ENCODE results near the gene GLOD4.
"Not testable (repeated sequence)": the region's sequence is repeated elsewhere in the genome, so short reads cannot be mapped to it uniquely, and the experiment has no call there.

The GLOD4 gene

DNA sequence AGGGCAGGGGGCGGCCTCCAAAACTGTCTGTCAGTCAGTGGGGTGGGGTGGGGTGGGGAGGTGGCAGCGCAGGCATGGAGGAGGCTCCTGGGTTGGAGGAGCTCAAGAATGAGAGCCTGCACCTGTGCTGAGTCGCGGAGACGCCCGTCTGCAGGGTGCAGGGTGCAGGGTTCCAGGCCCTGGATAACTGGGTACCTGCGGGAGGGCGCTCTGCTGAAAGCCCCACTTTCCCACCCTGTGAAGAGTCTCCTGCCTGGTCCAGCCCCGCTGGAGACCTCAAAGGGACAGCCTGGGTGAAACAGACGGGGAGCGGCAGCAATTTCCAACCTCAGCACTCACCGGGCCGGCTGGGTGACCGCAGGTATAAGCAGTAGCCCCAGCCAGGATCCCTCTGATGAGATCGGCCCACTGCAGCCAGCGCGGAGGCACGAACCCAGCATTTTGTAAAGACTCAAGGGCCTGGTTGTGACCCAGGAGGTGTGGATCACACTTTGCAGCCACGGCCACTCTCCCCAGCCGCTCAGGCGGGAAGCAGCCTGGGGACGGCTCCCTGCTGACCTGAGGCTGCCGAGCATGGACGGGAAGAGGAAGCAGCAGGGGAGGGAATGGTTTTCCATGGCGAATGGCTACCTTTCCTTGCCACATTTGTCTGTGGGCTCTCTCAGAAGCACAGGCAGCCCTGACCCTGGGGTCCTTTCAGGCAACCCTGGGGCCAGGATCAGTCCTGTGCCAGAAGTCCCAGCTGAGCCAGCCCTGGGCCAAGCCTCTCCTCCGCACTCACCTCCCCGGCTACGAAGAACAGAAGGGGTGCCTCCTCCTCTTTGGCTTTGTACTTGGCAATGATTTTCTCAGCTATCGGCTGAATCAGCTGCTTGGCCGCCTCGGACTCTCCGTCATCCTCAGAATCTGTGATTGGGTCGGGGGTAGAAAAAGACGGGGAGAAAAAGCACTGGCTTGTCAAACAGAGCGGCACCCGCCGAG lies 21.1 kb upstream of the GLOD4 start:
- DNase-seq (ENCODE audit: low read depth in 2 of 2) = no peak

DNA sequence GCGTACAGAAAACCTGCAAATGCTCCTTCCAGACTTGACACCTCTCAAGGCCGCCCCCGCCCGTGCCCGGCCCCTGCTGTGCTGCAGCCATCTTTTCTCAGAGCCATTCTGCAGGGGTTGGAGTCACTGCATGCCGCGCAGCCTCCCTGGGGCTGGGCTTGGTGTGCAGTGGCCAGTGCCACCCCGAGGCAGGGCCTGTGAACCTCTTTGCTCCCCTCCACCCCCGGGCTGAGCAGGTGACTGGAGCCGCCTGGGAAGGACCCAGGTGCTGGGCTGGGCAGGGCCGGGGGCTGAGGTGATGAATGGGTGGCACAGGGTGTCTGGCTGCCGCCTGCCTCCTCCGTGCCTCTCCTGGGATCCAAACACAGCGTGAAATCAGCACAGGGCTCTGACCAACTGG lies 20.4 kb upstream of the GLOD4 start:
- DNase-seq (ENCODE audit: low read depth in 2 of 2) = no peak

DNA sequence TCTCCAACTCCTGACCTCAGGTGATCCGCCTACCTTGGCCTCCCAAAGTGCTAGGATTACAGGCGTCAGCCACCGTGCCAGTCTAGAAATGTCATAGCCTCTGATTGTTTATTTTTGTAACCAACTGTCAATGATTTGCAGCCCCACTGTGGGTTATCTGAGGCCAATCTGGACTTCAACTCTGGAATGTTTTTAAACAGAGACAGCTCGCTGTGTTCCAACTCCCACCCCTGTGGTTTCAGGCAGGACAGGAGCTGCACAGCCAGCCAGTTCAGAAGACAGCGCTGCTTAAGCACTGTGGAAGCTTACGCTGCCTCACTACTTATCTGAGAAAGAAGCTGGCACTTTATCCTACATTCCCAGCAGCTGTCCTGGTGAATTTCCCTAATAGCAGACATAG lies 19.6 kb upstream of the GLOD4 start:
- no peak for DNase-seq (ENCODE audit: low read depth in 2 of 2)

DNA sequence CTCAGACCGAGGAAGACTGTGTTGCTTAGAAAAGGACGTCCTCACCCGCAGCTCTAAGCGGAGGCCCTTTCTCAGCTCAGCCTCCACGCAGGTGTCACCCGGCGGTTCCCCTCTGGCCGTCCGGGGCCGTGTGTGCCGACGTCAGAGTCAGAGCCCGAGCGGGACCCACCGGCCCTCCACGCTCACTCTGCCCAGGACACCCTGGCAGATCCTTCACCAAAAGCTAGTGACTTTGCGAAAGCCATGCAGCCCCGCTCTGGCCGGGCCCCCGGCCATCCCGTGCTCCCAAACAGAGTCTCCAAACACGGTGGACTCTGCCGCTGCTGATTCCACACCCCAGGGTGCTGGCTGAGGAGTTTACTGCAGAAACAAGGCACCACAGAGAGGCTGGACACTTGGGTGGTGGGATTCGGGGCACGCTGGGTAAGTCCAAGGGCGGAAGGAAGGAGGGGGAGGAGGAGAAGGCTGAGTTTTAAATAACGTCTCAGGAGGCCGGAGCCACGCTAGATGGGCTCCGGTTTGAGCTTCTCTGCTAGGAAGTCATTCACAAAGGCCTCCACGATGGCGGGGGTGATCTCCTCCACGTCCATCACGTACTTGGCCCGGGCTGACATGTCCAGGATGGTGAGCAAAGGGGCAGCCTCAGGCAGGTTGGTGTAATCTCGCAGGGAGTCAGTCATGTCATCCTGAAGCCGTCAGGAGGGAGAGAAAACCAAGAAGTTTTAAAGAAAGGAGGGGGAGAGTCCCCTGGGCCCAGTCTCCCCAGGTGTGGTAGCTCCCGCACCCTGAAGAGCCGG lies 18.6 kb upstream of the GLOD4 start:
- no peak for DNase-seq (ENCODE audit: low read depth in 2 of 2)

DNA sequence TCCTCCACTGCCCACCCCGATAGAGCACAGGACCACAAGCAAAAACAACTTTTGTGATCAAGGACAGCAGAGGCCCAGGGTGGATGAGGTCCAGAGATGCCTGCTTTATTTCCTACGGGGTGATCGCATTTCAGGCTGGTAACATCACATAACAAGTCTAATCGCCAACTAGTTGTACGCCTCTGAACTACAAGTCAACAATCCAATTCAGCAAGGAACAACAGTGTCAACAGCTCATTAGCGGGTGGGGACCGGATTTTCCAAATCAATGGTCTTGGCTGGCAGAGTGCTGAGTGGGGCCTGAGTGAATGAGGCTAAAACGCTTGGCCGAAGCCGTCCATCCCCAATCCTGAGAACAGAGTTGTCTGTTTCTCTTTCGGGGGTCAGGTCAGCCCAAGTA lies 17.2 kb upstream of the GLOD4 start:
- DNase-seq (ENCODE audit: low read depth in 2 of 2) = no peak

DNA sequence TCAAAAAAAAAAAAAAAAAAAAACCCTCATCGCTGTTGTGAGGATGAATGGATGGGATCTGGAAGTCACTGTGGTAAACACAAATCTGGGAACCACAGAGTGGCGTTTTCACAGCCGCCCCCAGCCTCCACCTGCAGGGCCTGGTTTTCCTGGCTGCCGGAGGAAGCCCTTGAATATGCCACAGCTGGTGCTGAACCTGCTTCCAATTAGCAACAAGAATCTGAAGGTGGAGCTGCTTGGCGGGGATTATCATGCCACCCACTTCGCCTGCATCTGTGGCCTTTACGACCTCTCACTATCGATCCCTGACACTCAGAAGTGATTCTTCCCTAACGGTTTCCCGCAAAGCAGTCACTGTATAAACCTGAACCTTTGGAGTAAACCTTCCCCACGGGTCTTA lies 16.2 kb upstream of the GLOD4 start:
- no peak for DNase-seq (ENCODE audit: low read depth in 2 of 2)

DNA sequence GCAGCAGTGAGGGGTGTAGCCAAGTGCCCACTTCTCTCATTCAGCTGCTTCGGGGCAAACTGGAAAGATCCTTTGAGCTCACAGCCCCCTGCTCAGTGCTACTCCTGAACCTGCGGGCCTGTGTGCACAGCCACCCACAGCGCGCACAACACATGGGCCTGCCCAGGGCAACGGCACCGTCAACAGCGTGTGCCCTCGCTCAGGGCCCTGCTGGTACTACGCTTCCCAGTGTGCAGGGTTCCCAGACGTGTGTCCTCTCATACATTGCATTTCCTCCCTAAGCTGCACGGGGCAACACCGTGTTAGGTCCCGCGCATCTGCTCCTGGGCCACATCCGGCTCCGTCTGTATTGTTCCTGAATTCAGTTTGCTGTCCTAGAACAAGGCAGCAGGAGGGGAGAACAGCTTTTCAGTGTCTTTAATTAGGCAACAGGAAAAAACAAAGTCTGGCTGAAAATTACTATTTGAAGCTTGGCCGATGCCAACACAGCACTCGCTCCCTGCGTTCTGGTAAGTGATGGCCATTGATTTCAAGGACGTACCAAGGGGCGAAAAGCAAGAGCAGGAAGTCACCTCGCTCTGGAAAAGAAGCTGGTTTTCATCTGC lies 15.3 kb upstream of the GLOD4 start:
- DNase-seq (ENCODE audit: low read depth in 2 of 2) = no peak

DNA sequence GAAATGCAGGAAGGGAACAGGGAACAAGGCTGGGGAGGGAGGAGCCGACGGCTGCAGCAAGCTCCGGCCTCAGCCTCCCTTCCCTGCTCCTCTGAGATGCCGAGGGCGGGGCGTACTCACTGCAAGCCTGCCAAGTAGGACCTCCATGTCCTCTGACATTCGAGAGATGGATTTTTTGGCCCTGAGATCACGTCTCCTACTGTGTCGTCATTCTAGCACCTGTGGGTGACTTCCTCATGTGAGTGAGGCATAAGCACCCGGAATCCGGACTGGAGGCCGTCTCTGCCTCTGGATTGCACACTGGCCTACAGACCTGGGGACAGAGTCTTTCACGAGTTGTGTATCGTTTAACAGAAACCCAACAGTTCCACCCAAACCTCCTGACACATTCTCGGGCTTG lies 14.5 kb upstream of the GLOD4 start:
- no peak for DNase-seq (ENCODE audit: low read depth in 2 of 2)

DNA sequence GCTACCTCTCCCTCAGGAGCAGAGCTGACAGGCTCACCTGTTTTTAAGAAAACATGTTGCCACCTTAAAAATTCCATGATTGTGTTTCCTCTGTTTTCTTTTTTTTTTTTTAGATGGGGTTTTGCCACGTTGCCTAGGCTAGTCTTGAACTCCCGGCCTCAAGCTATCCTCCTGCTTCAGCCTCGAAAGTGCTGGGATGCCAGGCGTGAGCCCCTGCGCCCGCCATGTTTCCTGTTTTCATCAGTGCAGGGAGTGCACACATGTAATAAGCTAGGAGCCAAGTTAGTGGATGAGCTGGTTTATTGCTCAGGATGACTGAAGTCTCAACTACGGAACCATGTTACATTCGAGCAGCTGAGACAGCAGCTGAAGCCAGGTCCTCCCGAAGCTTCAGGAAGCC lies 13.6 kb upstream of the GLOD4 start:
- DNase-seq (ENCODE audit: low read depth in 2 of 2) = no peak

DNA sequence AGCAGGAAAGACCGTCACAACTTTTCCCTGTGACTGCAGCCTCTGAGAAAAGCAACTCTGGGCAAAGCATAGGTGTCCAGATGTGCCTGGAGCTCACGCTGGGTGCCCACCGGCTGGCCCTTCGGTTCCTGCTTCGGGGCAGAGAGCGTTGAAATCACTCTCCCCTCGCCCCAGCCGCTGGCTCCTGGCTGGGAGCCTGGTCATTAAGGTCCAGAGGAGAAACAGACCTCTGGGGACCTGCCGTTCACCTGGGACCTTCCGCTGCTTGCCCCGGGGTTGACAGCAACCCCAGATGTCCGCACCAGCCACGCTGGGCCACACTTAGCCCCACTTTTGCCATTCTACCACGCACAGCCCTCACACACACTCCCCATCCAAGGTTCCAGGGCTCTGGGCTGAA lies 13.2 kb upstream of the GLOD4 start:
- no peak for DNase-seq (ENCODE audit: low read depth in 2 of 2)

DNA sequence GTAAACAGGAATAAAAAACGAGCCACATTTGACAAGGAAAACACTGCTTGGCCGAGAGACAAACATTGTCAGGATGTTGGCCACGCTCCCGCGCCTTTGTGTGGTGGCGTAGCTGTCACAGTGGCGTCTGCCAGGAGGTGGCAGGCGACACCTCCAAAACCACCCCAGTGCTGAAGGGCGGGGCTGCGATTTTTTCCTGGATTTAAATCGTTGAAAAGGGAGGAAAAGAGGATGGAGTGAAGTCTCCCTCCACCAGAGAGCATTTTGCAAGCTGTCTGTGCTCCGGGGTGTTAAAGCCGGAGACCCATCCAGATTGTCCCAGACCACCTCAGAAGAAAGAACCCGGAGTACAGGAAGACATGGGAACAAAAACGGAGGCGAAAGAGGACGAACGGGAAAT lies 12.8 kb upstream of the GLOD4 start:
- no peak for DNase-seq (ENCODE audit: low read depth in 2 of 2)

DNA sequence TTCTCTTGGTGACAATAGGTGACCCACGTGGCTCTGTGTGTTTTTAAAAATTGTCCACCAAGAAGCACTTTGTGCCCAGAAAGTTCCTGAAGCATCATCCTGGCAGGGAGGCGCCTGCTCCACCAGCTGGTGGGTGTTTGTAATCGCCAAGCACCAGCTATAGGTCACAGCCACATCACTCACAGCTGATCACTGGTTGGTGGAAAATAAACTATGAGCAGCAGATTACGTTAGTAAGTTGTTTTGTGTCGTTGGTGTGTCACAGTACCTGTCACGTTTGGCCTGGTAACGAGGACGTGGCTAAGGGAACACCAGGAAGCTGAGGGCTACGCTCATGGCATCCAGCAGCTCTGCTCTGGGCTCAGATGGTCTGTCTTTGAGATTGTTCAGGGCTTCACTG lies 10.2 kb upstream of the GLOD4 start:
- no peak for DNase-seq (ENCODE audit: low read depth in 2 of 2)

DNA sequence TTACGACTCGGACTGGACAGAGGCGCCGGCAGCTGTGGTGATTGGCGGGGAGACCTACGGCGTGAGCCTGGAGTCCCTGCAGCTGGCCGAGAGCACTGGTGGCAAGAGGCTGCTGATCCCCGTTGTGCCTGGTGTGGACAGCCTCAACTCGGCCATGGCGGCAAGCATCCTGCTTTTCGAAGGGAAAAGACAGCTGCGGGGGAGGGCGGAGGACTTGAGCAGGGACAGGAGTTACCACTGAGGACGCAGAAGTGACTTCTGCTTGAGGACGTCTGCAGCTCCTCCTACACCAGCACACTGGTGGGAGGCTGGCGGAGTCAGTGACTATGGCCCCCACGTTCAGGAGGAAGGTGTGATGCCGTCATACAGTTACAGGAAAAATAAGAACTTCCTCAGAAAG lies 9.7 kb upstream of the GLOD4 start:
- no peak for DNase-seq (ENCODE audit: low read depth in 2 of 2)

DNA sequence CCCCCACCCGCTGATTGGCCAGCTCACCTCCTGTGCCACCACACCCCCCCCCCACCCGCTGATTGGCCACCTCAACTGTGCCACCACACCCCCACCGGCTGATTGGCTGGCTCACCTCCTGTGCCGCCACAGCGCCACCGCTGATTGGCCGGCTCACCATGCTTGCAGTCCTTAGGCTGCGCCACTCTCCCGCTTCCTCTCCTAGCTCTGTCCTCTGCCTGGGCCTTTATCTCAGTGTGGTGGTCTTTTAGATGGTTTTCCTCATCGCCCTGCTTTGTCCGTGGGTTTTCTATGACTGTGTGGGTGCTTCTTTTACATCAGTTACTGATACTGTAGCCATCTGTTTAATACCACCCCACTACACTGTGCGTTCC lies 8.8 kb upstream of the GLOD4 start:
- DNase-seq (ENCODE audit: low read depth in 2 of 2) = not testable (repeated sequence)

DNA sequence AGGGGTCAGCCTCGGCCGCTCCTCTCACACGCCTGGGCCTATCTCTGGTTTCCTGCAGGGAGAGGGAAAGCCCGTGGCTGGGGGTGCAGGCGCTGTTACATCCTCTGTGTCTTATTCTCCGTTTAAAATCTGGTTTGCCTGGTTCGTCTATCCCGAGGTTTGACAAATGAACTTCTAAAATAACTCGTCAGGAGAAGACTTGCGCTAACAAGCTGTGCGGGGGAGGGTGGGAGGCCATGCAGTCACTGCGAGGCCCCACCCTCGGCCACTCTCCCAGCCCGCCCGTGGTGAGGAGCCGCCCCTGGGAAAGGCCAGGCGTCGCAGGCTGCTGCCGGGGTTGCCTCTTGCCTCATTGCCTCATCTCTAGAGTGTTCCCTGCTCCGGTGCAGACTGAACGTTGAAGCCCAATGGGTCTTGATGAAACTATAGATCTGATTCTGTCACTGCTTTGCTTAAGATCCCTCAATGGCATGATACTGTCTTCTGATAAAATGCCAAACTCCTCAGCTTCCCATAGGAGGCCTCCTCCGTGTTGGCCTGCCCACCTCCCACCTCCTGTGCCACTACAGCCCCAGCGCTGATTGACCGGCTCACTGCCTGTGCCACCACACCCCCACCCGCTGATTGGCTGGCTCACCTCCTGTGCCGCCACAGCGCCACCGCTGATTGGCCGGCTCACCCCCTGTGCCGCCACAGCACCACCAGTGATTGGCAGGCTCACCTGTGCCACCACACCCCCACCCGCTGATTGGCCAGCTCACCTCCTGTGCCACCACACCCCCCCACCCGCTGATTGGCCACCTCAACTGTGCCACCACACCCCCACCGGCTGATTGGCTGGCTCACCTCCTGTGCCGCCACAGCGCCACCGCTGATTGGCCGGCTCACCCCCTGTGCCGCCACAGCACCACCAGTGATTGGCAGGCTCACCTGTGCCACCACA lies 8.1 kb upstream of the GLOD4 start:
- DNase-seq (ENCODE audit: low read depth in 2 of 2) = not testable (repeated sequence)

DNA sequence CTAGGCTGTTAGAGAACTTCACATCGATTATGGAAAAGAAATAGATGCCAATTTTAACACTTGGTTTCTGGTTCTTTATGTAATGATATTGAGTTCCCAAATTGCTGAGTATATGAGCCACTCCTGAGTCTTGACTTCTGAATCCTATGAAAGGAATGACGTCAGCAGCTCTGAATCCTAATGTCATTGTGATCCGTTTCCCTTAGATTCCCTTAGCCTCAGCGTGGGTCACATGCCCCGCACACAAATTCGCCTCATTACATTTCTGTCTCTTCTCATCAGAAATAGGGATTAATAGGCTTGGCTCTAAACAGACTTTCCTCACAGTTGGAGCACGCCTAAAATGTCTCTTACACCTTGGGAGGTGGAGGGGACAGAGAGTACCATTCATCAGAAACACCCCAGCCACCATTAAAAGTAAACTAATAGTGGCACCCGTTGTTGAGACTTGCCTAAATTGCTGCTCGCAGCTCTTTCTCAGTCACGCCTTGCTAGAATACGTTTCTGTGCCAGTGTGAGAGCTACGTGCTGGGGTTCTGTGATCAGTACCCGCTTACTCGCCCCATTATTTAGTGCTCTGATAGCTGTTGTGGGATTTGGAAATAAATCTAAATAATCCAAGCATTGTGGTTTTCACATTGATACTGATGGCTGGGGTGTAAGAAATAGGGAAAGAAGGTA lies 7.2 kb upstream of the GLOD4 start:
- no peak for DNase-seq (ENCODE audit: low read depth in 2 of 2)

DNA sequence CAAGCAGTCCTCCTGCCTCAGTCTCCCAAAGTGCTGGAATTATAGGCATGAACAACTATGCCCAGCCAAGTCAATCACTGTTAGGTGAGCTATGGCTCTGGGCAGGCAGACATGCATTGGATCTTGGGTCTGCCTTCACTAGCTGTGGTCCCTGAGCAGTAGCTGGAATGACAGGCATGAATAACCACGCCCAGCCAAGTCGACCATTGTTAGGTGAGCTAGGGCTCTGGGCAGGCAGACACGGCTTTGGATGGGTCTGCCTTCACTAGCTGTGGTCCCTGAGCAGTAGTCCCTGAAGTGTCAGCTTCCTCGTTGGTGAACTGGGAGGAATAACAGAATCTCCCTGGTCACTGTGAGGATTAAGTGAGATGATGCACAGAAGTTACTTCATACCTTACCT lies 6.5 kb upstream of the GLOD4 start:
- no peak for DNase-seq (ENCODE audit: low read depth in 2 of 2)

DNA sequence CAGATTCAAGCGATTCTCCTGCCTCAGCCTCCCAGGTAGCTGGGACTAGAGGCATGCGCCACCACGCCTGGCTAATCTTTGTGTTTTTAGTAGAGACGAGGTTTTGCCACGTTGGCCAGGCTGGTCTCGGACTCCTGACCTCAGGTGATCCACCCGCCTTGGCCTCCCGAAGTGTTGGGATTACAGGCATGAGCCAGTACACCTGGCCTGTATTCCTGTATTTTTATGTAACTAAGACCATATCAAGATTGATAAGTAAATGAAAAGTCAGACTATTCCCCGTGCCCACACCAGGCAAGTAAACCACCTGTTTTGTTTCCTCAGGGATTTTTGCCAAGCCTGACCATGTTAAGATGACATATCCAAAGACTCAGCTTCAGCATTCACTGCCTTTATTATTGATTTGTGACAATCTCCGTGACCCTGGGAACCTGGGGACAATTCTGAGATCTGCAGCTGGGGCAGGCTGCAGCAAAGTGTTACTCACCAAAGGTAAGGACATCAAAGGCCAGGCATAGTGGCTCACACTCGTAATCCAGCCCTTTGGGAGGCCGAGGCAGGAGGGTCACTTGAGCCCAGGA lies 5.7 kb upstream of the GLOD4 start:
- DNase-seq (ENCODE audit: low read depth in 2 of 2) = no peak

DNA sequence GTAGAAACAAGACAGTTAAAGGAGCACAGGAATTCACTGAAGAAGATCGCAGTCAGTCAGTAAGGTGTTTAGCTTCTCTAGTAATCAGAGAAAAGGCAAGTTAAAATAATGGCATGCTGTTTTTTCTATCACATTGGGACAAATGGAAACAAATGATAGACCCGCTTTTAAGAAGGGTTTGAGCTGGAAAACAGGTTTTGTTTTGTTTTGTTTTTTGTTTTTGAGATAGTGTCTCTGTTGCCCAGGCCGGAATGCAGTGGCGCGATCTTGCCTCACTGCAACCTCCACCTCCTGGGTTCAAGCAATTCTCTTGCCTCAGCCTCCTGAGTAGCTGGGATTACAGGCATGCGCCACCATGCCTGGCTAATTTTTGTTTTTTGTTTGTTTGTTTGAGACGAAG lies 3.8 kb upstream of the GLOD4 start:
- not testable (repeated sequence) for DNase-seq (ENCODE audit: low read depth in 2 of 2)

DNA sequence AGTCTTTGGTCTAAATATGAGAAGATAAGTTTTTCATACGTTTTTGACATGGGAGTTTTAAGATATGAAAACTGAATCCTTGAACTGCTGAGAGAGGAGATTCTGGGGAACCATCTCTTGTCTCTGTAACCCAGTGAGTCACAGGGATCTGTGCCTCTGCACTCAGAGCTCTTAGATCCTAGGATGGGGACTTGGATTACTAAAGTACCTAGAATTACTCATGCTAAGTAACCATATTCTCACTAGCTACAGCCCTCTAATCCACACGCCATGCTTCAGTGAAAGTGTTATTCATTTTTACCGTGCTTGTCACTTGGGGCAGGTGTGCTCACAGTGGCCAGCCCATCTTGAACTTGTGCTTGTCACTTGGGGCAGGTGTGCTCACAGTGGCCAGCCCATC lies 2.1 kb upstream of the GLOD4 start:
- no peak for DNase-seq (ENCODE audit: low read depth in 2 of 2)

DNA sequence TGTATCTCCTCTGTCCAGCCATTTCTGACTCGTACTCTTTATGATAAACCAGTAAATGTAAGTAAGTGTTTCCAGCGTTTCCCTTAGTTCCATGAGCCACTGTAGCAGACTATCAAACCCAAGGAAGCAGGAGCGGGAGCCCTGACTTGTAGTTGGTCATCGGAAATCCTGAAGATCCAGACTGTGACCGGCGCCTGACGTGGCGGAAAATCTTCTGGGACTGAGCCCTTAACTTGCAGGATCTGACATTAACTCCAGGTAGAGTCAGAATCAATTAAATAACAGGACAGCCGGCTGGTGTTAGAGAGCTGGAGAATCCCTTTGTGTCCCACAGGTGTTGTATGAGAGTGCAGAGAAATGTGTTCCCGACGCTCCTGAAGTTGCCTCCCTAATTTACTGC lies 4.0 kb downstream of the GLOD4 start:
- DNase-seq (ENCODE audit: low read depth in 2 of 2) = no peak

All from stimulated activated CD8-positive, alpha-beta memory T cell treated with anti-CD3 and anti-CD28 coated beads, Interleukin-15, amount 100 ng/mL, for 48 hours (primary cell).